Stimulated activated CD4-positive, alpha-beta T cell treated with anti-CD3 and anti-CD28 coated beads, Interleukin-15, amount 100 ng/mL, for 1 hour (primary cell): ENCODE measurements around the gene CCDC107.

Experiments used
- DNase-seq, 2 donors: peaks; one replicate each; pipeline ENCODE4 v3.0.0-alpha.2; 2020; ENCODE audit warnings: low read depth in 1 of 2, low spot score in 1 of 2

Gene CCDC107

GRCh38 chr9:35682051-35682450, 24.0 kb downstream of the CCDC107 start:
- no peak for DNase-seq

- DNase-seq = no peak
Measured at GRCh38 chr9:35682520-35683315, 24.6 kb downstream of the CCDC107 start.

GRCh38 chr9:35683323-35683722, 25.2 kb downstream of the CCDC107 start:
- no peak for DNase-seq

- DNase-seq = no peak
Measured at GRCh38 chr9:35684921-35685320, 26.8 kb downstream of the CCDC107 start.

GRCh38 chr9:35685506-35685905, 27.4 kb downstream of the CCDC107 start:
- no peak for DNase-seq

GRCh38 chr9:35686222-35687203, 28.4 kb downstream of the CCDC107 start:
- DNase-seq = no peak

GRCh38 chr9:35687306-35687705, 29.2 kb downstream of the CCDC107 start:
- DNase-seq = no peak

GRCh38 chr9:35687972-35688557, 30.0 kb downstream of the CCDC107 start:
- DNase-seq = no peak

GRCh38 chr9:35688558-35689541, 30.8 kb downstream of the CCDC107 start:
- no peak for DNase-seq

- no peak for DNase-seq
Measured at GRCh38 chr9:35689542-35690293, 31.6 kb downstream of the CCDC107 start, which contains the start of gene TPM2. TSS of gene TPM2 (minus strand) at chr9:35689925. CDS start at chr9:35689817, 108 bp downstream.

GRCh38 chr9:35690294-35690613, 32.2 kb downstream of the CCDC107 start:
- no peak for DNase-seq

GRCh38 chr9:35690614-35691333, 32.7 kb downstream of the CCDC107 start:
- peak in 1 of 2 donors; percentile 22 for DNase-seq

- no peak for DNase-seq
Measured at GRCh38 chr9:35691334-35691650, 33.2 kb downstream of the CCDC107 start.

GRCh38 chr9:35691757-35692301, 33.7 kb downstream of the CCDC107 start:
- DNase-seq = no peak

- no peak for DNase-seq
Measured at GRCh38 chr9:35695943-35696401, 37.9 kb downstream of the CCDC107 start.

GRCh38 chr9:35696520-35697215, 38.6 kb downstream of the CCDC107 start:
- peak; percentile 28 to 33 for DNase-seq

- DNase-seq = no peak
Measured at GRCh38 chr9:35697486-35697885, 39.4 kb downstream of the CCDC107 start.

- no peak for DNase-seq
Measured at GRCh38 chr9:35698231-35698630, 40.1 kb downstream of the CCDC107 start.
